Uterus (tissue), 4 donors: ENCODE data around the gene POLK. TPM values are rescaled to one million over a fixed set of nuclear protein-coding genes. Genes with fewer than 3 reads are reported as not detected.

Experiments
- DNase-seq, 2 donors: peaks; one replicate each; pipeline ENCODE4 v3.0.0-alpha.2; 2019 to 2020
- H3K27ac ChIP-seq, 2 donors: fragments of 200-600 bp; sonication (generic); 1 replicate in 1 of 2; 2 replicates in 1 of 2; pipeline ENCODE4 v1.5.1; 2016 to 2018
- H3K27me3 ChIP-seq, 2 donors: fragments of 200-600 bp; sonication (generic); one replicate each; pipeline ENCODE4 v1.5.1; 2018 to 2019; ENCODE audit warnings: control low read depth in 1 of 2
- H3K36me3 ChIP-seq, 2 donors: fragments of 200-600 bp; sonication (generic); one replicate each; pipeline ENCODE4 v1.5.1; 2019; ENCODE audit warnings: control low read depth in 1 of 2
- H3K4me1 ChIP-seq, 2 donors: fragments of 200-600 bp; sonication (generic); one replicate each; pipeline ENCODE4 v1.5.1; 2018 to 2019; ENCODE audit warnings: control low read depth in 1 of 2
- H3K4me3 ChIP-seq, 2 donors: fragments of 200-600 bp; sonication (generic); 1 replicate in 1 of 2; 2 replicates in 1 of 2; pipeline ENCODE4 v1.5.1; 2018 to 2019; ENCODE audit warnings: mild to moderate bottlenecking in 1 of 2
- H3K9me3 ChIP-seq, 2 donors: fragments of 200-600 bp; sonication (generic); one replicate each; pipeline ENCODE4 v1.5.1; 2019; ENCODE audit warnings: control low read depth in 1 of 2
- CTCF ChIP-seq, 4 experiments: fragments of 200-600 bp in 2 of 4; fragments of 450-650 bp in 2 of 4; sonication (generic) in 2 of 4; IDR thresholded peaks; one replicate each; pipeline ENCODE4 v1.5.1; 2016 to 2019; ENCODE audit warnings: antibody characterized with exemption in 4 of 4, mild to moderate bottlenecking in 2 of 4, moderate library complexity in 1 of 4
- POLR2A ChIP-seq, 2 donors: fragments of 450-650 bp; IDR thresholded peaks; one replicate each; pipeline ENCODE4 v1.6.1; 2016; ENCODE audit warnings: antibody characterized with exemption in 2 of 2, mild to moderate bottlenecking in 1 of 2, moderate library complexity in 1 of 2
- intact Hi-C: fragments of 100-400 bp; cut with DNase I; formaldehyde crosslinking; loops from one replicate; pipeline ENCODE4 v1.15.1; 2023; ENCODE audit warnings: low total_unique reads
- total RNA-seq, 4 donors: library from RNA; depleted of rRNA in 3 of 4; stranded (reverse); fragments of >200 nt in 3 of 4; gene quantifications; one replicate each; pipeline versions ENCODE4 v1.1.0 to v1.2.4, GENCODE V29; 2014 to 2023
- donor health status: DM: yes; HTN: yes; CAD: no.

Gene POLK
- total RNA-seq, 4 donors from 2014 or later: 27.9 to 81.6 (median 58.2) TPM

- Histone ChIP-seq H3K27ac (peak overlapping the region; percentile 34 to 40), H3K4me3 (no peak overlapping the region), H3K27me3 (no peaks in the 10 kb centered on the region), H3K9me3 (no peaks in the 10 kb centered on the region), H3K36me3 (no peaks in the 10 kb centered on the region), H3K4me1 (no peaks in the 10 kb centered on the region)
- DNase-seq: no peak
- intact Hi-C loops: no loop called here
- TF ChIP-seq CTCF (IDR thresholded peaks at IDR 0.05): no peak
- TF ChIP-seq POLR2A (IDR thresholded peaks at IDR 0.05): no peak
Measured at GRCh38 chr5:75616971-75617621, 105.4 kb downstream of the POLK start.

- H3K9me3 ChIP-seq: no peaks in the 10 kb centered on the region
- intact Hi-C loops: no loop called here
- no peaks in the 10 kb centered on the region for H3K4me1 ChIP-seq
- no peaks in the 10 kb centered on the region for H3K27me3 ChIP-seq
- no peak for DNase-seq
- no peak overlapping the region for H3K27ac ChIP-seq
- no peak overlapping the region for H3K4me3 ChIP-seq
- H3K36me3 ChIP-seq: no peaks in the 10 kb centered on the region
- TF ChIP-seq CTCF (IDR thresholded peaks at IDR 0.05) (no peak), POLR2A (IDR thresholded peaks at IDR 0.05) (no peak)
Measured at GRCh38 chr5:75617736-75618352, 106.2 kb downstream of the POLK start.

- TF ChIP-seq CTCF (IDR thresholded peaks at IDR 0.05): no peak
- no peak for TF ChIP-seq POLR2A (IDR thresholded peaks at IDR 0.05)
- Histone ChIP-seq H3K27me3 (no peaks in the 10 kb centered on the region), H3K36me3 (no peaks in the 10 kb centered on the region), H3K9me3 (no peaks in the 10 kb centered on the region), H3K4me3 (no peak overlapping the region), H3K4me1 (no peaks in the 10 kb centered on the region), H3K27ac (no peak overlapping the region)
- intact Hi-C loops: no loop called here
- DNase-seq: no peak
Measured at GRCh38 chr5:75620184-75620959, 108.7 kb downstream of the POLK start.

GRCh38 chr5:75622564-75622963 is 110.9 kb downstream of the POLK start:
- no peaks in the 10 kb centered on the region for H3K9me3 ChIP-seq
- H3K4me1 ChIP-seq: no peaks in the 10 kb centered on the region
- intact Hi-C loops: no loop called here
- no peaks in the 10 kb centered on the region for H3K36me3 ChIP-seq
- H3K4me3 ChIP-seq: no peak overlapping the region
- no peaks in the 10 kb centered on the region for H3K27me3 ChIP-seq
- no peak for TF ChIP-seq CTCF (IDR thresholded peaks at IDR 0.05)
- no peak for TF ChIP-seq POLR2A (IDR thresholded peaks at IDR 0.05)
- no peak for DNase-seq
- H3K27ac ChIP-seq: no peak overlapping the region

GRCh38 chr5:75623846-75624245 is 112.2 kb downstream of the POLK start:
- Histone ChIP-seq H3K27ac (no peak overlapping the region), H3K36me3 (no peaks in the 10 kb centered on the region), H3K27me3 (no peaks in the 10 kb centered on the region), H3K9me3 (no peaks in the 10 kb centered on the region), H3K4me3 (no peak overlapping the region), H3K4me1 (no peaks in the 10 kb centered on the region)
- TF ChIP-seq CTCF (IDR thresholded peaks at IDR 0.05): no peak
- TF ChIP-seq POLR2A (IDR thresholded peaks at IDR 0.05): no peak
- intact Hi-C loops: no loop called here
- DNase-seq: no peak
